CD4-positive, alpha-beta T cell treated with Interleukin-10 for 1 hour (primary cell): ENCODE results near the gene THBS3.
A peak's percentile ranks its signal among the peaks of the same experiment; 100 is the strongest.
"Not testable (repeated sequence)": the region's sequence is repeated elsewhere in the genome, so short reads cannot be mapped to it uniquely, and the experiment has no call there.

Experiments
- DNase-seq: peaks from one replicate; pipeline ENCODE4 v3.0.0-alpha.2; 2020

THBS3 gene

GRCh38 chr1:155206891-155207805, 549 bp downstream of the THBS3 start:
- peak; percentile 94 for DNase-seq

DNA sequence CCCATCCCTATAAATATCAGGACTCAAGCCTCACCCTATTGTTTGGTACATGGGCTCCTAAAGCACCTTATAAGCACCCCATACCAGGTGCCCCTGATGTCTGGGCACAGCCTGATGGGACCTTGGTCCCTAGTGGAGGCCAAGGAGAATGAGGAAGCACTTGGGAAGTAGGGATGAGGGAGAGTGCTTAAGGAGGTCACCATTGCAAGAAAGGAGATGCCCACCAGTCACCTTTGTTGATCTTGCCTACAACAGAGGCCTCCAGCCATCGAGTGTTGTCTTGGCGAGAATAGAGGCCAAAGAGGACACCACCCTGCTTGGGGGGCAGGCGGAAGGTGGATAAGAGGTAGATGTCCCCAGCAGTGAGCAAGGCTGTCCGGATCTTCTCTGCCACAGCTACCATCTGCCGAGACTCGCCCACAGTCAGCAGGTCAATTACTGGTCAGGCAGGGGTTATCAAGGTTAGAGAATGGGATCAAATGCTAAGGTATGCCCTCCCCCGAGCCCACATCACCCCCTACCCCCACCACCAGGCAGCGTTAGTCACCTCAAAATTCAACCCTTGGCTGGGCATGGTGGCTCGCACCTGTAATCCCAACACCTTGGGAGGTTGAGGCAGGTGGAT, 1.6 kb downstream of the THBS3 start:
- no peak for DNase-seq

DNA sequence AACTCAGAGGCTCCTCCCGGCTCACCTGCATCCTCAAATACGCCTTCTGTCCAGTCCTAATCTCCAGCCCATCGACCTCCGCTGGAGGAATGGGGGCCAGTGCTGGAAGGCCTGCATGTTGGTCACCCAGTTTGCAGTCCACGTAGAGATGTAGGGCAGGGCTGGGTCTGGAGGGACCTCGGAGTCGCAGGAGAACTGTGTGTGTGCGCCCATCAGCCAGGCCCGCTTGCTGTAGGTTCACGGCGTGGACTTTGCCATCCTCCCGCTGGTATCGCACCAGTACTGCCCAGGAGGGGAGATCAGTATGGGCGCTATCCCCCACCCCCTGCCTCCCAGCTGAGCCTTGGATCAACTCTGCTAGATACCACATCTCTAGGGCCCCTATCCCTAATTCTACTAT, 2.7 kb downstream of the THBS3 start:
- DNase-seq, result no peak

- no peak for DNase-seq
Measured at GRCh38 chr1:155202731-155203515, 4.8 kb downstream of the THBS3 start.

- no peak for DNase-seq
Measured at GRCh38 chr1:155202198-155202597, 5.5 kb downstream of the THBS3 start.

- no peak for DNase-seq
Measured at GRCh38 chr1:155200920-155201319, 6.8 kb downstream of the THBS3 start.

GRCh38 chr1:155199792-155200191, 7.9 kb downstream of the THBS3 start:
- no peak for DNase-seq

- no peak for DNase-seq
Measured at GRCh38 chr1:155198547-155198906, 9.2 kb downstream of the THBS3 start.

- no peak for DNase-seq
Measured at GRCh38 chr1:155197901-155198546, 9.7 kb downstream of the THBS3 start.

DNA sequence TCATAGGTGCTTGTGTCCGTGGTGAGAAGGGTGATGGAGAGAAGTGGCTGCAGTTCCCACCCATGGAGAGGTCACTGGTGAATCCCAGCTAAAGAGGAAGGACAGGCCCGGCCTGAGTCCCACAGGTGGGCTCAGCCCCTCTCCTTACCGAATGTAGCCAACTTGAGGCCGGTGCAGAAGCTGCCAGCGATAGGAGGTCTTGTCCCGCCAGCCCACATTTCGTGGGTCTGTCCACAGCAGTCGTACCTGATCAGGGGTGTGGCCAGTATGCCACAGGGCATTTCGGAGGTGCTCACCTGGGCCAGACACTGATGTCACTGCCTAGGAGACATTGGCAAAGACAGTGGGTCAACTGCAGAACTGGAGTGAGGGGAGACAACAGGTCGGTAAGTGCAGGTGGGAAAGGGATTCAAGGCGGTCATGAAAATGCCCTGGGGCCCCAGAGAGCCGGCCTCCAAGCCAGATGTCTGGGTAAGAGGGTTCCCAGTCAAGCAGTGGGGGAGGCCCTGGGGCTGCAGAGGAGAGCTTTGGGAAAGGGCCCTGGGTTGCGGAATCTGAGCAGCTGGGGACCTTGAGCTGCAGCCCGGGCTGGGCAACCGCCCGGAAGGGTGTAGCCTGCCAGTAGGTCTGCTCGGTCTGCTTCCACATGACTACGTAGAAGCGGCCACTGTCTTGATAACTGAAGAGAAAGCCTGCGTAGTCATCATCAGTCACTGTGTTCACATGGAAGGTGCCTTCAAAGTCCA, 10.6 kb downstream of the THBS3 start:
- DNase-seq, result no peak

- DNase-seq, result no peak
Measured at GRCh38 chr1:155196103-155196892, 11.4 kb downstream of the THBS3 start.

DNA sequence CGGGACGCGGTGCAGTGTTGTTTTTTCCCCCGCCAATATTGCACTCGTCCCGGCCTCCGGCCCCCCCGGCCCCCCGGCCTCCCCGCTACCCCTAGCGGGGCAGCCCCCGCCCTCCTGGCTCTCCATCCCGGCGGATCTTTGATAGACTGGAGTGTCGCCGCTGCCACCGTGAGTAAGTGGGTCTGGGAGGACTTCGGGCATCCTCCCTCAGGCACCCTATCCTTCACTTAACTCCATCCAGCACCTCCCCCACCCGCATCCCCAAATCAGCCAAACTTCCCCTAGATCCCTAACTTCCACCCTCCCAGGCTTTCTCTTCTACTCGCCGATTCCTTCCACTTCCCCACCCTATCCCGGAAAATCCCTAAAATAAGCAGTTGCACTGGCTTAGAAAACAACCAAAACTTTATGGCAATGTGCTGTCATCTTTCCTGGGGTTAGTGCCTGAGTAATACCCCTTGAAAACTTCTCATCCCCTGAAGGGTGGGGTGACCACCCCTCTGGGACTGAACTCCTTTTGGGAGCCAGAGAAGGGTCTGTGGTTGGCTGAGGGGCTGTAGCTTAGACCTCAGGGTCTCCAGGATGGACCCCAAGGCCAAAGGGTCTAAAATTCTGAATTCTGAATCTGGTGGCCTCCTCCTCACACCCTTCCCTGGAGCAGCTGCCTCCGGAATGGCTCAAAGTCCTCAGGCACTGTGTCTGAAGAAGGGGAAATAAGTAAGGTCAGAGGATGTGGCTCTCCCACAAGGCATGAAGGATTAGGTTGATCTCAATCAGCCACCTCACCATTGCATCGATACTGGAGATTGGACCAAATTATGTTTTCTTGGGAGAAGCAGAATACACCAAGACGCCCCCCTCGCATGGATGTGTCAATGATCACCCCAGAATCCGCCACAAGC, 12.2 kb downstream of the THBS3 start:
- DNase-seq, result no peak

DNA sequence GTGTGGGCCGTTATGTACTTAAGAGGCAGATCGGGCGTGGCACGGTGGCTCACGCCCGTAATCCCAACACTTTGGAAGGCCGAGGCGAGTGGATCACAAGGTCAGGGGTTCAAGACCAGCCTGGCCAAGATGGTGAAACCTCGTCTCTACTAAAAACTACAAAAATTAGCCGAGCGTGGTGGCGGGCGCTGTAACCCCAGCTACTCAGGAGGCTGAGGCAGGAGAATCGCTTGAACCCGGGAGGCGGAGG, 13.8 kb downstream of the THBS3 start:
- DNase-seq, result not testable (repeated sequence)

GRCh38 chr1:155193275-155193990, 14.3 kb downstream of the THBS3 start:
- DNase-seq, result peak; percentile 88

DNA sequence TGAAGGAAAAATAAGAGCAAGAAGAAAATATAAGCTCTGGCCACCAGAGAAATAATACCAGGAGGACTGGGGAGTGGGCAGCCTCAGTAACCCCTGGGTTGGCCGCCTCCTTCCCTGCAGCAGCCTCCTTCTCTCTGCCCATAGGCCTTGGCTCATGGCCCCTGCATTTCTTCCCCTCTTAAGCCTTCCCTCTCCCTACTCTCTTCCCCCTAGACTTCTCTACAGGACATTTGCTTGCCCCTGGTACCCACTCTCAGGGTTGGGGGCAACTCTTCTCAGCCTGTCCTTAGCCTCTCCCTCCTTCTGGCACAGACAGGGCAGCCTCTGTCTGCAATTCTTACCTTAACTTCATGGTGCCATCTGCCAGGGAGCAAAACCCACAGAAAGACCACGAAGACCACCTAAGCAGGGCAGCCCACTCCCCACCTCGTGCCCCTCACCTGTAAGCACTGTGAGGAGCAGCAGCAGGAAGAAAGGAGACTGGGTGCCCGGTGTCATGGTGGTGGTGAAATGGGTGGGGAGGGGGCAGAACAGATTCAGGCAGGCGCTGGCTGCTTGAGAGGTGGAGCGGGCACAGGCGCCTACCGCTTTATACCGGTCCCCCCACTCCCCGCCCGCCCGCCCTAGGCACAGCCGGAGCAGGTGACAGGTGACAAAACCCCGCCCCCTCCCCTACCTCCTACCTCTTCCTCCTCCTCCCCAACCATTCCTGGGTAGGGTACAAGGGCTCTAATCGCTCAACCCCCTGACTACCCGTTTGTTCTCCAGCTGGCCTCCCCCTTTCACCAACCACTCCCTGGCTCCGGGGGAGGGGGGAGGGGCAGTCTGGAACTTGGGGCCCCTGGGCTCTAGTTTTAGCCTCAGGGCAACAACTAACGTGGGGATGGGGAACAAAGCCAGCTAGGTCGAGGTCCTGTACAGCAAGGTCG, 15.1 kb downstream of the THBS3 start:
- DNase-seq, result peak; percentile 77

- no peak for DNase-seq
Measured at GRCh38 chr1:155191904-155192303, 15.8 kb downstream of the THBS3 start.

- DNase-seq, result not testable (repeated sequence)
Measured at GRCh38 chr1:155189926-155190325, 17.8 kb downstream of the THBS3 start.

GRCh38 chr1:155188268-155188667, 19.4 kb downstream of the THBS3 start:
- DNase-seq, result no peak

GRCh38 chr1:155187456-155187891, 20.2 kb downstream of the THBS3 start:
- DNase-seq, result no peak
